ENCODE results near the gene ADCY4. TPM values are rescaled to one million over a fixed set of nuclear protein-coding genes. Genes with fewer than 3 reads are reported as not detected.
A peak's percentile ranks its signal among the peaks of the same experiment; 100 is the strongest.

Gene ADCY4
- total and polyA plus RNA-seq, 2 experiments from 2014 or later = 0.22 to 0.38 TPM

- Histone ChIP-seq H3K4me3 (no peak overlapping the region), H3K27me3 (replicated peaks; ENCODE audit: insufficient read depth) (no peaks in the 10 kb centered on the region), H3K9me2 (ENCODE audit: insufficient read depth) (no peaks in the 10 kb centered on the region), H3K79me2 (ENCODE audit: insufficient read depth) (no peaks in the 10 kb centered on the region), H3K4me2 (ENCODE audit: unreplicated experiment) (peak overlapping the region; percentile 38), H3K27ac (peak overlapping the region; percentile 68), H3K36me3 (ENCODE audit: low read depth) (no peaks in the 10 kb centered on the region), H3K9ac (peak overlapping the region; percentile 2; the same call in 1 of the 2 replicates), H3K4me1 (ENCODE audit: insufficient read depth) (peaks cover 25% of the 10 kb centered on the region), H3F3A (ENCODE audit: insufficient read depth) (peaks cover 24% of the 10 kb centered on the region), H4K20me1 (ENCODE audit: insufficient read depth) (no peaks in the 10 kb centered on the region), H3K9me3 (ENCODE audit: low read depth) (no peaks in the 10 kb centered on the region), H2AFZ (no peak overlapping the region)
- peak; percentile 79 for DNase-seq
- in situ Hi-C loops (cut with MboI) = no loop called here
- TF ChIP-seq EZH2 (IDR thresholded peaks at IDR 0.05; ENCODE audit: insufficient read depth, poor library complexity, severe bottlenecking) (no peak), EZH2phosphoT487 (IDR thresholded peaks at IDR 0.05; ENCODE audit: insufficient read depth, low read depth) (no peak)
- WGBS, 2 experiments (ENCODE audit: low coverage in 1 of 2, low lambda C conversion rate in 2 of 2, missing lambda C conversion rate in 2 of 2) = 69 to 78% methylated on average over 5 of the region's 5 CpGs
These were observed 18.9 kb upstream of the ADCY4 start for GRCh38 chr14:24353559-24354481.

- Histone ChIP-seq H2AFZ (no peak overlapping the region), H3K9me2 (ENCODE audit: insufficient read depth) (no peaks in the 10 kb centered on the region), H3K9me3 (ENCODE audit: low read depth) (no peaks in the 10 kb centered on the region), H3K27ac (peak overlapping the region; percentile 57), H3K4me2 (ENCODE audit: unreplicated experiment) (peak overlapping the region; percentile 16), H4K20me1 (ENCODE audit: insufficient read depth) (no peaks in the 10 kb centered on the region), H3K79me2 (ENCODE audit: insufficient read depth) (no peaks in the 10 kb centered on the region), H3K36me3 (ENCODE audit: low read depth) (no peaks in the 10 kb centered on the region), H3K4me1 (ENCODE audit: insufficient read depth) (peaks cover 25% of the 10 kb centered on the region), H3F3A (ENCODE audit: insufficient read depth) (peaks cover 24% of the 10 kb centered on the region), H3K9ac (no peak overlapping the region), H3K4me3 (no peak overlapping the region), H3K27me3 (replicated peaks; ENCODE audit: insufficient read depth) (no peaks in the 10 kb centered on the region)
- no peak for TF ChIP-seq EZH2 (IDR thresholded peaks at IDR 0.05; ENCODE audit: insufficient read depth, poor library complexity, severe bottlenecking)
- no peak for TF ChIP-seq EZH2phosphoT487 (IDR thresholded peaks at IDR 0.05; ENCODE audit: insufficient read depth, low read depth)
- peak; percentile 89 for DNase-seq
- 60 to 65% methylated on average over 4 of the region's 4 CpGs for WGBS, 2 experiments (ENCODE audit: low coverage in 1 of 2, low lambda C conversion rate in 2 of 2, missing lambda C conversion rate in 2 of 2)
- in situ Hi-C loops (cut with MboI) = no loop called here
These were observed 16.6 kb upstream of the ADCY4 start for GRCh38 chr14:24351517-24351916.

GRCh38 chr14:24349742-24350141 is 14.9 kb upstream of the ADCY4 start:
- H3K27me3 ChIP-seq (replicated peaks; ENCODE audit: insufficient read depth) = no peaks in the 10 kb centered on the region
- no peak for TF ChIP-seq EZH2 (IDR thresholded peaks at IDR 0.05; ENCODE audit: insufficient read depth, poor library complexity, severe bottlenecking)
- no peak for TF ChIP-seq EZH2phosphoT487 (IDR thresholded peaks at IDR 0.05; ENCODE audit: insufficient read depth, low read depth)
- no peaks in the 10 kb centered on the region for H3K9me3 ChIP-seq (ENCODE audit: low read depth)
- no peaks in the 10 kb centered on the region for H3K36me3 ChIP-seq (ENCODE audit: low read depth)
- H3K4me1 ChIP-seq (ENCODE audit: insufficient read depth) = peaks cover 25% of the 10 kb centered on the region
- no peaks in the 10 kb centered on the region for H3K79me2 ChIP-seq (ENCODE audit: insufficient read depth)
- H2AFZ ChIP-seq = no peak overlapping the region
- in situ Hi-C loops (cut with MboI) = no loop called here
- 76 to 78% methylated on average over 5 of the region's 5 CpGs for WGBS, 2 experiments (ENCODE audit: low coverage in 1 of 2, low lambda C conversion rate in 2 of 2, missing lambda C conversion rate in 2 of 2)
- H3K9ac ChIP-seq = no peak overlapping the region
- H3K4me2 ChIP-seq (ENCODE audit: unreplicated experiment) = no peak overlapping the region
- H3K27ac ChIP-seq = no peak overlapping the region
- DNase-seq = no peak
- H3K9me2 ChIP-seq (ENCODE audit: insufficient read depth) = no peaks in the 10 kb centered on the region
- H4K20me1 ChIP-seq (ENCODE audit: insufficient read depth) = no peaks in the 10 kb centered on the region
- peaks cover 17% of the 10 kb centered on the region for H3F3A ChIP-seq (ENCODE audit: insufficient read depth)
- no peak overlapping the region for H3K4me3 ChIP-seq

GRCh38 chr14:24348186-24348585 is 13.3 kb upstream of the ADCY4 start:
- Histone ChIP-seq H3F3A (ENCODE audit: insufficient read depth) (peaks cover 12% of the 10 kb centered on the region), H3K9me3 (ENCODE audit: low read depth) (no peaks in the 10 kb centered on the region), H3K36me3 (ENCODE audit: low read depth) (no peaks in the 10 kb centered on the region), H3K9ac (no peak overlapping the region), H3K27me3 (replicated peaks; ENCODE audit: insufficient read depth) (no peaks in the 10 kb centered on the region), H3K4me1 (ENCODE audit: insufficient read depth) (peaks cover 15% of the 10 kb centered on the region), H4K20me1 (ENCODE audit: insufficient read depth) (no peaks in the 10 kb centered on the region), H3K79me2 (ENCODE audit: insufficient read depth) (no peaks in the 10 kb centered on the region), H3K27ac (no peak overlapping the region), H3K4me3 (no peak overlapping the region), H3K9me2 (ENCODE audit: insufficient read depth) (no peaks in the 10 kb centered on the region), H3K4me2 (ENCODE audit: unreplicated experiment) (no peak overlapping the region), H2AFZ (no peak overlapping the region)
- no peak for DNase-seq
- 96% methylated on average over 2 of the region's 2 CpGs for WGBS, 2 experiments (ENCODE audit: low coverage in 1 of 2, low lambda C conversion rate in 2 of 2, missing lambda C conversion rate in 2 of 2)
- no peak for TF ChIP-seq EZH2 (IDR thresholded peaks at IDR 0.05; ENCODE audit: insufficient read depth, poor library complexity, severe bottlenecking)
- no peak for TF ChIP-seq EZH2phosphoT487 (IDR thresholded peaks at IDR 0.05; ENCODE audit: insufficient read depth, low read depth)
- in situ Hi-C loops (cut with MboI) = no loop called here

All from GM23248 (cell line).